Stimulated activated CD4-positive, alpha-beta T cell treated with anti-CD3 and anti-CD28 coated beads, Interleukin-1b, Interleukin-23, amount 100 ng/mL, for 1 hour (primary cell): Measurements from ENCODE around the gene C6orf120.

Experiments used
- DNase-seq, 2 donors: peaks; one replicate each; pipeline ENCODE4 v3.0.0-alpha.2; 2020; ENCODE audit warnings: low read depth in 2 of 2

Gene C6orf120

GRCh38 chr6:169725125-169726048 is 23.5 kb downstream of the C6orf120 start:
- DNase-seq = peak in 1 of 2 donors; percentile 2

- DNase-seq = no peak
Measured at GRCh38 chr6:169726049-169726400, 24.1 kb downstream of the C6orf120 start.

DNA sequence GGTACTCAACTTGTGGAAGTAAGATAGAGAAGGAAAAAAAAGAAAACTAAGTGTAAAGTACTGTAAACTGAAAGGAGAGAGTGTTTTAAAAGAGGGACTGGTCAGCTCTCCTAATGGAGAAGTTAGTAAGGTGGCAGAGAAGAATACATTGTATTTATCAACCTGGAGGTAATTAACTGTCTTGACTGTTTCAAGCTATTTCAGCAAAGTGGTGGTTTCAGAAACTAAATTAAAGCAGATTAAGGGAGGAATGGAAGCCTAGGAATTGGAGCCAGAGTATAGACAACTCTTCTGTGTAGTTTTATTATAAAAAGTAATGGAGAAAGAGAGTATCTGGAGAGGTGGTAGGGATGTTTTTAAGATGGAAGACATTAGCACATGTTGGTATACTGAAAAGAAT is 25.0 kb downstream of the C6orf120 start:
- no peak for DNase-seq

DNA sequence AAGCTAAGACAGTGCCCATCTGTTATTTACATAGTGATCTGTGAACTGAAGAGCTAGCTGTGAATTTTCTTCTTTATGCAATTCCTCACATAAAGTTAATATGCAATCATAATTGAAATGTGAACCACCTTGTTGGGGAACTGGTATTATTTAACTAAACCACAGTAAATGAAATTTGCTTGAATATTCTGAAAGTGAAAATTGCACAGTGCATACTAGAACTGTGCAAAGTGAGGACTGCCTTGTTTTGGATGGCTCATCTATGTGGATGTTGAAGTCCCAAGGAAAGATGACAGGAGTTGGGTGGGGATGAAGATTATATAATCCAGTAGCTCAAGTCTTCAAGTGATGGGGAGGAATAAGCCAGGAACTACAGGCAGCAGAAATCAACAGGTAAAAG is 28.0 kb downstream of the C6orf120 start:
- DNase-seq = no peak

DNA sequence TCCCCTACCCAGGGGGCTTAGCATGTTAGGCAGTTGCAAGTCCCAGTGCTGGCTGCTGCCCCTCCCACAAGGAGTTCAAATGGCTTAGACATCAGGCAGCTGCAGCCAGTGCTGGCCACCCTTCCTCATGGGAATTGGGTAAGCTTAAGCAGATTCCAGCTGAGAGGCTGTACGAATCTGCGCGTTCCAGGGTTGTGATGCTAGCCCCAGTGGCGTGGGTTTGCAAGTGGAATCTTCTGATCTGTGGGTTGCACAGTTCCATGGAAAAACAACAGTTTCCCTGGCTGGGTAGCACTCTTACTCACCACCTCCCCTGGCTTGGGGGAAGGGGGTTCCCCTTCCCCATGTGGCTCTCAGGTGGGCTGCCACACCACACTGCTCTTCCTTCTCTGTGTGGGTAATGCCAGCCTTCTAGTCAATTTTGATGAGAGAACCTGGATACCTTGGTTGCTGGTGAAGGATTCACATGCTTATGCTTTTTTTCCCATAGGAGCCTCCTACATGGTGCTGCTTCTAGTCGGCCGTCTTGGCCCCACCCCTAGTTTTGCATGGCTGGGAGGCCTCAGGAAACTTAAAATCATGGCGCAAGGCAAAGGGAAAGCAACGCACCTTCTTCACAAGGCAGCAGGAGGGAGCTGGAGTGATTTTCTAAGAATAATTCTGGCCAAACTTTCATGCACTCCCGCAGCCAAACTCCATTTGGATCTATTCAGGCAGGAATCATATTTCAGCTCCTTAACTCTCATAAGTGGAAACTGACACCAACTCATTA is 36.5 kb downstream of the C6orf120 start:
- no peak for DNase-seq

- no peak for DNase-seq
Measured at GRCh38 chr6:169738976-169739529, 37.1 kb downstream of the C6orf120 start.

DNA sequence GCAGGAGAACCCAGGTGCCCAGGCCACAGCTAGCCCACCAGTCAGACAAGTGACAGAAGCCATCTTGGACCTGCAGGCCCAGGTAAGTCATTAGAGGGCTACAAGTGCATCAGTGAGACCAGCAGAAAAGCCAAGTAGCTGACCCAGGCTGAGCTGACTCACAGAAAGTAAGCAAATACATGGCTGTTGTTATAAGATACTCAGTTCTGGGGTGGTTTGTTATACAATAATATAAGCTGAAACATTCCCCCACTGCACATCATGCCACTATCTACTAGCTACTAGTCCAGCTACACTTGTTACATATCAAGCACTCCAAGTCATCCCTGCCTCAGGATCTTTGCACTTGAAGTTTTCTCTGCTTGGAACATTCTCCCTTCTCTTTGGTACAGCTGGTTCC is 39.4 kb downstream of the C6orf120 start:
- no peak for DNase-seq

- DNase-seq = no peak
Measured at GRCh38 chr6:169745405-169745804, 43.5 kb downstream of the C6orf120 start.

DNA sequence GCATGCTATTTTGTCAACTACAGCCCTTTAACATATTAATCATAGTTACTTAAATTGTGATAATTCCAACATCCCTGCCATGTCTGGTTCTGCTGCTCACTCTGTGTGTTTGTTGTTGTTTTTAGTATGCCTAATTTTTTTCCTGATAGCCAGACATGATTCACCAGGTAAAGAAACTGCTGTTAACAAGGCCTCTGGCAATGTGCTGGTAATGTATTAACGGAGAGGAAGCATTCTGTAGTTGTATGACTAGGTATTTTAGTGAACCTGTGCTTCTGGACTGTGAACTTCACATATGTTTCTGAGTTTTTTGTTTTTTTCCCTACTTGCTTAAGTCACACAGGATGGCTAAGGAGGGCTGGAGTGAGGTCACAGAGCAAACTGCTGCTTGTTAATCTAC is 44.6 kb downstream of the C6orf120 start:
- DNase-seq = no peak

DNA sequence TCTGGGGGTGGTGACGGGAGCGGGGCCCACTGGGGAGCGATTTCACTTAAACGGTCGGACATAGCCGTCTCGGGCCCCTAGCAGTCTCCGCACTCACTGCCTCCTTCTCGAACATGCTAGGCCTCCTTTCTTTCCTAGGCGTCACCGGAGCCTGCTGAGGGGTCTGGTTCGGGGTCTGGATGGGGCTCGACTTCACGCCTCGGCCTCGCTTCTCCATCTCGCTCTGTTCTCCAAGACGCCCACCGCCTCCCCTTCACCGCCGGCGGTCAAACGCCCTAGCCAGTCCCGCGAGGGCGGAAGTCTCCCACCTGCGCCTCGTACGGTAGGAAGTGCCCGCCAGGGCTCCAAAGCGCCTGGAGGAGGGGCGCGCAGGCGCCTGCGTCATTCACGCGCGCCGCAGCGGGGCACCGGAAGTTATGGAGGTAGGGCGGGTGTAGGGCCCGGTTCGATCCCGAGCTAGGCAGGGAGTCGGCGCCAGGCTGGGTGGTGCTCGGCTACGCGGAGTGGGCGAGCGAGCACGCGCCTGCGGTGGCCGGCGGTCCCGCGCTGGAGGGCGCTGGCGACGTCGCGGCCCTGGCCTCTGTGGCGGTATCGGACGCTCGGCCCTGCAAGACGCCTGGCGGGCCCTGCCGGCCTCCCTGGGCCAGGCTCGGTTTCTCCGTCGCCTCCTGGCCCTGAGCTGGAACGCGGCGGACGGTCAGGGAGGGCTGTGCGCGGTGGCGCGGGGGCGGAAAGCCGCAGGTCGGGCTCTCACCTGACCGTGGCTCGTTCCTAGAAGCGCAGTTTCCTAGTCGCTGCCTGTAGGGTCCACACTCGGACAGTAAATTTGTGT is 49.5 kb downstream of the C6orf120 start, which contains the start of the genes DYNLT2 and ERMARD:
Gene DYNLT2 (minus strand): TSS at position 331 of the 832 bp plus-strand sequence. CDS start 114 bp downstream, at position 217.
Gene ERMARD (plus strand): TSS at position 381 of the 832 bp plus-strand sequence. CDS start 36 bp downstream, at position 417.
- peak; percentile 73 to 84 for DNase-seq

GRCh38 chr6:169752074-169752623 is 50.2 kb downstream of the C6orf120 start:
- DNase-seq = no peak
